ENCODE results near the gene DERA. TPM values are rescaled to one million over a fixed set of nuclear protein-coding genes. Genes with fewer than 3 reads are reported as not detected.

The DERA gene
- polyA plus RNA-seq, 3 donors: 16.2 to 84.2 (median 83.6) TPM

DNA sequence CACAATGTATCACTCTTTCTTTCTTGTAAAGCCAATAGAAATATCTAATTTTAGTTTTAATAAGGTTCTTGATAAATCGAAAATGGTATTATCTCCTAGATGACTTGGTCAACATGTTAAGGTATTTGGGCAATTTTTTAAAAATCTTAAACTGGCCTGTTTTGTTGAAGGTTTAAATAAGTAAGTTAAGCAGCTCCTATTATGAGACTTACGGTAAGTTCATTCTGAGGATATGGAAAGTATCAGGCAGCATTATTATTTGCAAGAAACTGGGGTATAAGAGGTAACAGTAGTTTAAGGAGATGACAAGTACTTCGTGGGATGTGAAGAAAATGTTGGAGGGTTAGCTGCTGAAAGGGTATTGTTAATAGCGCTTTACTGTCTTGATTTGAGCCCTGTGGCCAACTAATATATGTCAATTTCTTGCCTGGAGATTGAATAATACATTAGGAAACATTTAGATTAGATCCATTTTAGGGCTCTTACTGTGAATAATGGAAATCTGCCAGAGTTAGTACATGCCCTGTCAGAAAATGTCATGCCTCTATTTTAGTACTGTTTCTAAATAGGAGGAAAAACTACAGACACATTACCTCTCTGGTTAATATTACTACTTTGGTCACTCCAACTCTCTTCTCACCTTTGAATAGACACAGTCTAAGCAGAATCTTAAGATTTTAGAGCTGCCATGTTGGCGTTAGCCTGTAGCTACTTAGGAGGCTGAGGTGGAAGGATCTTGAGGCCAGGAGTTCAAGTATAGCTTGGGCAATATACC lies 23.9 kb upstream of the DERA start:
- intact Hi-C loops (cut with micrococcal nuclease): no loop called here
- Histone ChIP-seq H3K4me1 (ENCODE audit: control insufficient read depth in 1 of 2, insufficient read depth in 2 of 2, low read length in 2 of 2) (peaks cover 14 to 17% of the 10 kb centered on the region in 2 donors), H3K4me2 (replicated peaks; ENCODE audit: extremely low read depth, low read length, poor library complexity, severe bottlenecking) (no peak overlapping the region)

DNA sequence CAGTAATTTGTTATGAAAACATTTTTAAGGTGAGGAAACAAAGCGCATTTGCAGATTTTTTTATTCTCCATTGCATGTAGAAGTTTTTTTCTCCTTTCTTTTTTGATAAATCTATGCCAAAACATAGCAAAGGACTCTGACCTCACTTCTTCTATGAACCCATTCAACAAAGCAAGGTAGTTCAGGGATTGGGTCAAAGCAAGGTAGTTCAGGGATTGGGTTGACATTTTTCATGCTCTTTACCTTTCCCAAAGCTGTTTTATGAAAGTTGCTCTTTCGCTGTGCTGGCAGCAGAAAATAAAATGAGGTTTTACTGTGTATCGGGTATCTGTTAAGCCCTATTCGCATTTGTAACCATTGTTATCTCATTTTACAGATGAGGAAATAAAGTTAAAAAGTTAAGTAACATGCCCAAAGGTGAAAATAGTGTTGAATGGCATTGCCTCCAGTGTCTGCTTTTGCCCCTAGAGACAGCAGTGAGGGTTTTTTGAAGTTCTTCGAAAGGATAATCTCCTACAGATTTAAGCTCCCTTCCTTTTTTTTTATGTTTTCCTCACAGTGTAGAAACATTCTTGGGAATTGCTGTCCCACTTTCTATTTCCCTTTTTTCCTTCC lies 18.4 kb upstream of the DERA start:
- H4K20me1 ChIP-seq (ENCODE audit: insufficient read depth, low read length): peaks cover 5% of the 10 kb centered on the region
- H3K4me3 ChIP-seq (replicated peaks in 1 of 3; ENCODE audit: low read depth in 2 of 3, low read length in 3 of 3): no peak overlapping the region
- no peaks in the 10 kb centered on the region for H3K4me1 ChIP-seq (ENCODE audit: control insufficient read depth in 1 of 2, insufficient read depth in 2 of 2, low read length in 2 of 2)
- H3K27me3 ChIP-seq (ENCODE audit: control insufficient read depth in 2 of 2, insufficient read depth in 2 of 2, low read length in 2 of 2): no peaks in the 10 kb centered on the region
- Mint-ChIP-seq H3K4me3 (no peak overlapping the region), H3K36me3 (peaks cover 55 to 61% of the 10 kb centered on the region in 2 donors), H3K9me3 (no peaks in the 10 kb centered on the region), H3K27me3 (ENCODE audit: low read depth in 3 of 3) (no peaks in the 10 kb centered on the region), H3K27ac (peak overlapping the region in 1 of 7 donors; percentile 33), H3K4me1 (no peaks in the 10 kb centered on the region)
- H3K79me2 ChIP-seq (ENCODE audit: insufficient read depth, low read length): peaks cover 18% of the 10 kb centered on the region
- DNase-seq: no peak
- no peaks in the 10 kb centered on the region for H3K9me3 ChIP-seq (replicated peaks in 1 of 2; ENCODE audit: control insufficient read depth in 1 of 2, insufficient read depth in 1 of 2, low read length in 2 of 2)
- H2AFZ ChIP-seq (ENCODE audit: insufficient read depth, low read depth, low read length, poor library complexity, severe bottlenecking): no peak overlapping the region
- H3K27ac ChIP-seq (ENCODE audit: low read depth in 1 of 2, low read length in 2 of 2): peak overlapping the region in 1 of 2 donors; percentile 23
- no peak overlapping the region for H3K9ac ChIP-seq (ENCODE audit: insufficient read depth, low read length, poor library complexity, severe bottlenecking)
- no peak overlapping the region for H3K4me2 ChIP-seq (replicated peaks; ENCODE audit: extremely low read depth, low read length, poor library complexity, severe bottlenecking)
- TF ChIP-seq, protein P1, sequence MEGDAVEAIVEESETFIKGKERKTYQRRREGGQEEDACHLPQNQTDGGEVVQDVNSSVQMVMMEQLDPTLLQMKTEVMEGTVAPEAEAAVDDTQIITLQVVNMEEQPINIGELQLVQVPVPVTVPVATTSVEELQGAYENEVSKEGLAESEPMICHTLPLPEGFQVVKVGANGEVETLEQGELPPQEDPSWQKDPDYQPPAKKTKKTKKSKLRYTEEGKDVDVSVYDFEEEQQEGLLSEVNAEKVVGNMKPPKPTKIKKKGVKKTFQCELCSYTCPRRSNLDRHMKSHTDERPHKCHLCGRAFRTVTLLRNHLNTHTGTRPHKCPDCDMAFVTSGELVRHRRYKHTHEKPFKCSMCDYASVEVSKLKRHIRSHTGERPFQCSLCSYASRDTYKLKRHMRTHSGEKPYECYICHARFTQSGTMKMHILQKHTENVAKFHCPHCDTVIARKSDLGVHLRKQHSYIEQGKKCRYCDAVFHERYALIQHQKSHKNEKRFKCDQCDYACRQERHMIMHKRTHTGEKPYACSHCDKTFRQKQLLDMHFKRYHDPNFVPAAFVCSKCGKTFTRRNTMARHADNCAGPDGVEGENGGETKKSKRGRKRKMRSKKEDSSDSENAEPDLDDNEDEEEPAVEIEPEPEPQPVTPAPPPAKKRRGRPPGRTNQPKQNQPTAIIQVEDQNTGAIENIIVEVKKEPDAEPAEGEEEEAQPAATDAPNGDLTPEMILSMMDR (IDR thresholded peaks at IDR 0.05): no peak
- H3K36me3 ChIP-seq (replicated peaks in 1 of 2; ENCODE audit: control insufficient read depth in 1 of 2, insufficient read depth in 2 of 2, low read length in 2 of 2): peaks cover 61 to 87% of the 10 kb centered on the region in 2 donors
- 90% methylated on average over 2 of the region's 5 CpGs for WGBS (ENCODE audit: insufficient coverage)
- intact Hi-C loops (cut with micrococcal nuclease): no loop called here

More for the DNA sequence above, 23.9 kb upstream of the DERA start:
- Histone ChIP-seq H2AFZ (ENCODE audit: insufficient read depth, low read depth, low read length, poor library complexity, severe bottlenecking) (no peak overlapping the region), H3K79me2 (ENCODE audit: insufficient read depth, low read length) (peaks cover 73% of the 10 kb centered on the region), H4K20me1 (ENCODE audit: insufficient read depth, low read length) (peaks cover 27% of the 10 kb centered on the region), H3K9me3 (replicated peaks in 1 of 2; ENCODE audit: control insufficient read depth in 1 of 2, insufficient read depth in 1 of 2, low read length in 2 of 2) (no peaks in the 10 kb centered on the region), H3K27ac (ENCODE audit: low read depth in 1 of 2, low read length in 2 of 2) (peak overlapping the region in 1 of 2 donors; percentile 32), H3K9ac (ENCODE audit: insufficient read depth, low read length, poor library complexity, severe bottlenecking) (no peak overlapping the region), H3K4me3 (replicated peaks in 1 of 3; ENCODE audit: low read depth in 2 of 3, low read length in 3 of 3) (no peak overlapping the region), H3K27me3 (ENCODE audit: control insufficient read depth in 2 of 2, insufficient read depth in 2 of 2, low read length in 2 of 2) (no peaks in the 10 kb centered on the region), H3K36me3 (replicated peaks in 1 of 2; ENCODE audit: control insufficient read depth in 1 of 2, insufficient read depth in 2 of 2, low read length in 2 of 2) (peaks cover 30 to 71% of the 10 kb centered on the region in 2 donors)
- Mint-ChIP-seq H3K4me1 (peaks cover 26% of the 10 kb centered on the region), H3K27me3 (ENCODE audit: low read depth in 3 of 3) (peaks cover 0 to 6% (median under 1%) of the 10 kb centered on the region in 3 donors), H3K4me3 (no peak overlapping the region), H3K9me3 (no peaks in the 10 kb centered on the region), H3K36me3 (peaks cover 59 to 66% of the 10 kb centered on the region in 2 donors), H3K27ac (peak overlapping the region in 2 of 7 donors; percentile 51 to 63)
- WGBS (ENCODE audit: insufficient coverage): 100% methylated on average over 1 of the region's 5 CpGs
- TF ChIP-seq, protein P1 (IDR thresholded peaks at IDR 0.05): no peak
- DNase-seq: no peak

Data from CD14-positive monocyte (primary cell).